BJ (cell line): Measurements from ENCODE around the gene SYTL1. TPM values are rescaled to one million over a fixed set of nuclear protein-coding genes. Genes with fewer than 3 reads are reported as not detected.

Experiments
- CTCF ChIA-PET: fragments of 350-600 bp; formaldehyde crosslinking; extraction: SDS; loops from one replicate; lab custom pipeline; 2021; ENCODE audit warnings: antibody characterized with exemption, inconsistent platforms; lab: Yijun Ruan, JAX
- POLR2A ChIA-PET: fragments of 300-600 bp; sonication (Branson Sonifier 250); formaldehyde crosslinking; extraction: SDS; loops from one replicate; lab custom pipeline; 2021; ENCODE audit warnings: antibody characterized with exemption; lab: Charles Lee
- DNase-seq: peaks from one replicate; pipeline ENCODE4 v3.0.0-alpha.2; 2011; ENCODE audit warnings: low read depth
- H3K27me3 ChIP-seq: 2 replicates; pipeline ENCODE4 v1.6.0; 2011; ENCODE audit warnings: low read length; ENCODE audit not compliant: control insufficient read depth, insufficient read depth
- H3K36me3 ChIP-seq: 2 replicates; pipeline ENCODE4 v1.5.1; 2011; ENCODE audit warnings: low read length; ENCODE audit not compliant: control insufficient read depth, insufficient read depth
- H3K4me3 ChIP-seq: 2 replicates; pipeline ENCODE4 v1.5.1; 2011; ENCODE audit warnings: low read depth, mild to moderate bottlenecking, control low read depth, low read length
- CTCF ChIP-seq: IDR thresholded peaks from 2 replicates; pipeline ENCODE4 v1.5.1; 2011; ENCODE audit warnings: low read depth, mild to moderate bottlenecking, control low read depth, inconsistent platforms, low read length, moderate library complexity; ENCODE audit not compliant: insufficient read depth
- polyA plus RNA-seq: library from polyadenylated mRNA; depleted of rRNA; stranded (reverse); fragments of >200 nt; gene quantifications from 2 replicates; pipeline ENCODE4 v1.2.3, GENCODE V29; 2011

The SYTL1 gene
- polyA plus RNA-seq, 1 experiment, result 0.23 TPM

GRCh38 chr1:27297903-27298302 is 43.9 kb upstream of the SYTL1 start:
- Histone ChIP-seq H3K27me3 (no peaks in the 10 kb centered on the region), H3K4me3 (no peak overlapping the region), H3K36me3 (peaks cover 15% of the 10 kb centered on the region)
- TF ChIP-seq CTCF, result no peak
- no peak for DNase-seq
- POLR2A ChIA-PET, result no interaction called here
- CTCF ChIA-PET, result interaction anchor here (0.5 to 18.3 kb wide), 18 partner anchors 13 to 308 kb away, joined by 3 to 353 read pairs (median 48); partner anchors contain the start of genes AHDC1, CD164L2, GPR3 and MAP3K6

DNA sequence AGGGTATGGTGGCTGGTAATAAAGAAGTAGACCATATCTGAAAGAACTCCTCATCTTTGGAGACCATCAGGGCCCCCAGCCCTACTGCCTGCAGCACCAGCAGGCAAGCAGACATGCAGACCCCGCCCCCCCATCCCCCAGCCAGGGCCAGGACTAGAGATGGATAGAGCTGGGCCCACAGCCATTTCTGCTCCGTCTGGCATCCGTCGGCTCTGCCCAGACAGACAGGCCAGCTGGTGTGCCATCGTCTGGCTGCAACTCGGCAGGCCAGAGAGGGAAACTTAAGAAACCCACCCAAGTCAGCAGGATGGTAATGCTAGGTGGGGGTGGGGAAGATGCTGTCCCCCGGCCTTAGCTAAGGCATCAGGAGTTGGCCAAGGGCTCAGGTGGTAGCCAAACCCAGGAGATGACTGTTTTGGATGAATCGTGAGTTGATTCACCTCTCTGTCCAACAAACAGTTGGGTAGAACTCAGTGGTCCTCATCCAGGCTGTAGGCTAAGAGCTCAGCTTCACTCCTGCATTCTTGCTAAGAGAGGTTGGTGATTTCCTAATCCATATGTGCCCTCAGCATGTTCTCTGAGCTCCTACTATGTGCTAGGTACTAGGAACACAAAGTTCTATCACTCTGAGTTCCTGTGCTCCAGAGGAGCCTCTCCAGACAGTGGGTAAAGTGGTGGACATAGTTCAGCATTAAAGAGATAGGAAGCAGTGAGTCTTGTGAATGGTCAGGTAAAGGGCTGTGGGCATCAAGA is 43.0 kb upstream of the SYTL1 start:
- H3K27me3 ChIP-seq, result no peaks in the 10 kb centered on the region
- ChIA-PET POLR2A (interaction anchor here (0.6 to 1.7 kb wide), 4 partner anchors 37 to 361 kb away, joined by 3 to 5 read pairs (median 4); partner anchors contain the start of gene MAP3K6), CTCF (interaction anchor here (0.5 to 18.3 kb wide), 27 partner anchors 9 to 1502 kb away, joined by 3 to 353 read pairs (median 16); partner anchors contain the start of genes AHDC1, CD164L2, GPR3 and MAP3K6)
- DNase-seq, result no peak
- no peak overlapping the region for H3K4me3 ChIP-seq
- H3K36me3 ChIP-seq, result peaks cover 15% of the 10 kb centered on the region
- TF ChIP-seq CTCF, result no peak

DNA sequence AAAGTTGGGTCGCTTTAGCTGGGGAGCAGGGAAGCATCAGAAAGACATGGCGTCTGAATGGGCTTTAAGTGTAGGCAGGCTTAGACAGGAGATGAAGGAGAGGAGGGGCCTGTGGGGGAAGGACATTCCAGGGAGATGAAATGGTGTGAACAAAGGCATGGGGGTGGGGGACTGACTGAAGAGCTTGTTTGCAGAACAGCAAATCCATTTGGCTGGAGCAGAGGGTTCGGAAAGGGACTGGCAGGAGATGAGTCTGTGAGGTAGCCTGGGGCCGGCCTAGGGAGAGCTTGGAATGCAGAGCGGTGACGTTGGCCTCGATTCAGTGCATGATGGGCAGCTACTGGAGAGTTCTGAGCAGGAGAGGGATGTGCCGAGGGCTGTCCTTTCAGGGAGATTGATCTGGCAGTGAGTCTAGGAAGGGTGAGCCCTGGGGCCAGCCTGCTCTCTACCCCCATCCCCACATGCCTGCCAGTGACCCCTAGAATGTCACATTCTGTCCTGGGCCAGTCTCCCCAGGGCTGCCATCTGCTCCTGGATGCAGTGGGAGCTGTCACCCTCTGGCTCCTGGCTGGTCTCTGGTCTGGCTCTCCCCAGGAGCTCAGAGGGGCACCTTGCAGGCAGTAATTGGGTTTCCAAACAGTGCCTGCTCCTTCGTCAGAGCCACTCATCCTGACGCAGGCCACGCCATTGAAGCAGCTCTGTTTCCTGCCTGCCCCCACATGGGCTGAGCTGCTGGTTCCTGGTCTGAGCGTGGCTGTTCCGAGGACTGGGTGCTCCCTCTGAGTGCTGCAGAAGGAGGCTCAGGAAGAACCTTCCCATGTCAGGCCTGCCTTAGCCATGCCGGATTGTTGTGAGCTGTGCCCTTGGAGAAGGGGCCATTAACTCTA is 42.2 kb upstream of the SYTL1 start:
- Histone ChIP-seq H3K27me3 (no peaks in the 10 kb centered on the region), H3K4me3 (no peak overlapping the region), H3K36me3 (peaks cover 11% of the 10 kb centered on the region)
- CTCF ChIA-PET, result interaction anchor here (0.5 to 18.3 kb wide), 41 partner anchors 9 to 1501 kb away, joined by 3 to 353 read pairs (median 6); partner anchors contain the start of genes AHDC1, CD164L2, FCN3 and GPR3
- TF ChIP-seq CTCF, result no peak
- POLR2A ChIA-PET, result interaction anchor here (0.6 to 1.7 kb wide), 6 partner anchors 38 to 1344 kb away, joined by 3 to 15 read pairs (median 5); partner anchors contain the start of genes MAP3K6 and TAF12
- DNase-seq, result peak; percentile 96

GRCh38 chr1:27300341-27301051 is 41.3 kb upstream of the SYTL1 start:
- DNase-seq, result peak; percentile 52
- CTCF ChIA-PET, result interaction anchor here (0.6 to 18.3 kb wide), 44 partner anchors 8 to 367 kb away, joined by 3 to 353 read pairs (median 6); partner anchors contain the start of genes AHDC1, CD164L2, FCN3 and GPR3
- Histone ChIP-seq H3K27me3 (no peaks in the 10 kb centered on the region), H3K36me3 (peaks cover 11% of the 10 kb centered on the region), H3K4me3 (no peak overlapping the region)
- POLR2A ChIA-PET, result interaction anchor here (0.6 to 1.7 kb wide), 2 partner anchors 66 to 367 kb away, joined by 5 to 26 read pairs; partner anchors contain the start of gene MAP3K6
- TF ChIP-seq CTCF, result peak; percentile 97
